Measurements from ENCODE around the gene DGKD.

Gene DGKD

DNA sequence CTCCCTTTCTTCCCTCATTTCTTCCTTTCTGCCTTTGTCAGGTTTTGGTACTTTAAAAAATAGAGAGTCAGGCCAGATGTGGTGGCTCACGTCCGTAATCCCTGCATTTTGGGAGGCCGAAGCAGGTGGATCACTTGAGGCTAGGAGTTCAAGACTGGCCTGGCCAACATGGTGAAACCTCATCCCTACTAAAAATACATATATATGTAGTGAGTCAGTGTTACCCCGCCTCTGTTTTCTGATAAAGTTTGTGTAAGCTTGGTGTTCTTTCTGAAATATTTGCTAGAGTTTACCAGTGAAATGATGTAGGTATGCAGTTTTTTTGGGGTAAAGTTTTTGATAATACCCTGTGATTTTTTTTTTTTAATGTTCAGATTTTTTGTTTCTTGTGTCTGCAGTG lies 58.8 kb downstream of the DGKD start:
- no peak for DNase-seq (ENCODE audit: low read depth in 2 of 2)

DNA sequence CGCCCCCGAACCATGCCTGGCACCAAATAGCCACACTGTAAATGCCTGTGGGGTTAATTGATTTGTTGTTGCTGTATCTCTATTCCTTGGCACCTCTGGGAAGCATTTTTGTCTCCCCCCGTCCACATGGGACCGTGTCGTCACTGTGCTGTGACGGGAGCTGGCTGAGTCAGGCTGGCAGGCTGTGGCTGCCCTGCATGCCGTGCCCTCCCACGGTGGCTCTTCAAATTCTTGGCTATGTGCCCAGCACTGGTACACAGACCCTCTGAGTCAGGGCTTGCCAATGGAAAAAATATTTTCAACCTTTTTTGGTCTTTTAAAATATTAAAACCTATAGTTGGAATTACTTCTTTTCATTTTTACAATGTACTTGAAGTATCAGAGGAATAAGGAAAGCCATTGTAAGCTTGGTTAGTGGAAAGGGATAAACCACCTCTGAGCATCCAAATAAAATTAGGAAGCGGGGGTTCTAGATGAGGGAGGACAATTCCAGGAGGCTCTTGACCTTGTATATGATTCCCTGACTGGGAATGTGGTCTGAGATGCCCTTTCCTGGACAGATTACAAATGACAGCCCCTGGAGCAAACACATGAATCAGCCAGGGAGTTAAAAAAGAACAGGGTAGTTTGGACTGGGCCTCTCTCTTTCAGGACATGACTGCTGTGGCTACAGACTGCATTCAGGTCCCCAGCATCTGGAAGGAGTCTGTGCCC lies 59.4 kb downstream of the DGKD start:
- peak; percentile 41 to 51 for DNase-seq (ENCODE audit: low read depth in 2 of 2)

DNA sequence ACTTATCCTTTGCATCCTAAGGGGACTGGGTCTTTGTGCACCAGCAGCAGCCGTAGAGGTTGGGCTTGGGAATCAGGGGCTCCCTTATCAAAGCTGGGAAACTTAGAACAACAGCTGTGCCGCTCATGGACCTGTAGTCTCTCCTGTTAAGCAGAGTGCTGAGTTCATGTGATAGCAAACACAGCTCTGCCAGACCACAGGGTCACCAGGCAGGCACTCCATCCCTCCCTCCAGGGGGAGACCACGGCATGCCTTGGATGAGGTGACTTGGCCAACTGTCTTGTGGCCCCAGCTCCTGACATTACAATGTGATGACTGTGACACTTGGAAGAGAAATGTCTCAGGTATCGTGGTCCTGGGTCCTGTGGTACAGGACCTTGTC lies 60.0 kb downstream of the DGKD start:
- no peak for DNase-seq (ENCODE audit: low read depth in 2 of 2)

DNA sequence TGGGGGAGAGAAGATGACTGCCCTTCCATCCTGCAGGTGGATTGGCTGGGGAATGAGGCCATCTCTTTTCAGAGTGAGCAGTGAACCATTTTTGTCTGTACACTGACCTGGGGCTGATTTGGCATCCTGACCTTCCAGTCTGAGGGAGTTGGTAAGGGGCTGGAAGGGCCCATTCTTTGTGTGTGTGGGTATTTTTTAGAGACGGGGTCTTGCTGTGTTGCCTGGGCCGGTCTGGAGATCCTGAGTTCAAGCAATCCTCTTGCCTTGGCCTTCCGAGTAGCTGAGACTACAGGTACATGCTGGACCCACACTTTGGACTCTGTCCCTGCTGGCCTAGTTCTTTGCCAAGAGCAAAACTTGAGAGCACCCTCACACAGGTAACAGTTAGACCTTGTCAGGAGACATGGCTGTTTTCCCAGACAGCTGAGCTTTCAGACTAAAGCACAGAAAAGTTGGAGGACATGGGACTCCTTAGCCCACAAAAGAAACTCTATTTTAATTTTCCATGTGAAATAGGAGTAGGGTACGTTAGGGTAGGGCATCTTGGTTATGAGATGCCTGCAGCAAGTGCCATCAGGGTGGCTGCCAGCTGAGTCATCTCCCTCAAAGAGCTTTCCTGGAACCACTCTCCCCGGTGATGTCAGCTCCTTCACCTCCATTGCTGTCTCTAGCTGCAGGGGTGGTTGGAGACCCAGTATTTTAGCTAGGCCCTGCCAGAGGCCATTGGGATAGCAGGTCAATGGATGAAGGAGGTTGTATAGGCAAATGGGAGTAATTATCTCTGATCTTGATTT lies 60.7 kb downstream of the DGKD start:
- peak; percentile 41 to 49 for DNase-seq (ENCODE audit: low read depth in 2 of 2)

DNA sequence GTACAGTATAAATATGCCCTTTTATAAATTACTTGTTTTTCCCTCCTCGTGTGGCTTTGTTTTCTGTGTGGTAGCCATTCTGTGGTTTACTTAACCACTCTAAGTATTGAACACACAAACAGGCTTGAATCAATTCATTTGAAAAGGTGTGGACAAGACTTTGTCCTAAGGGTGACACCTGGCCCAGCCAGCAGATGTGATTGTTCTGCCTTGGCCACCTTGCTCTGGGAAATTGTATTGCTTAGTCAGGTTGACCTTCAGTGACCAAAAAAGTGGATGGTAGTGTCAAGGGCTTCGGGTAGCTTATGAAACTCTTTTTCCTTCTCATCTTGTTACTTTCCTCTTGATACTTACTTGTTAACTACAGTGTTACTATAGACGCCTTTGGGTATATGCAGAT lies 61.9 kb downstream of the DGKD start:
- no peak for DNase-seq (ENCODE audit: low read depth in 2 of 2)

- DNase-seq (ENCODE audit: low read depth in 2 of 2), result no peak
These were observed 62.4 kb downstream of the DGKD start for GRCh38 chr2:233416706-233417105.

DNA sequence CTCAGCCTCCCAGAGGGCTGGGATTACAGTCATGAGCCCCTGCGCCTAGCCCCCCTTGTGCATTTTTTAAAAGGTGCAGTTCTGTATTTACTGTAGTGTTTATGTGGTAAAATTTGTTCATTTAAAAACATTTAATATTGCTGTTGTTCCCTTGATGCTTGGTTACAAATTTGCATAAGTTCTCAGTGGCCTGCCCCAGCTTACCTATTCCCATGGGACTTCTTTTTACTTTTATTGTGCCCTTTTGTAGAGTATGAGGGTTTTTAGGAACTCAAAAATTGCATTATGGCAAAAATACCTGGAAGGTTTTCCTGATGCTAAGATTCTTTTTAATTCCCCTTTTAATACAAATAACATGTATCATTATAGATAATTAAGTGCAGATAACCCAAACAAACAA lies 63.0 kb downstream of the DGKD start:
- no peak for DNase-seq (ENCODE audit: low read depth in 2 of 2)

- DNase-seq (ENCODE audit: low read depth in 2 of 2), result no peak
These were observed 63.9 kb downstream of the DGKD start for GRCh38 chr2:233418052-233418760.

DNA sequence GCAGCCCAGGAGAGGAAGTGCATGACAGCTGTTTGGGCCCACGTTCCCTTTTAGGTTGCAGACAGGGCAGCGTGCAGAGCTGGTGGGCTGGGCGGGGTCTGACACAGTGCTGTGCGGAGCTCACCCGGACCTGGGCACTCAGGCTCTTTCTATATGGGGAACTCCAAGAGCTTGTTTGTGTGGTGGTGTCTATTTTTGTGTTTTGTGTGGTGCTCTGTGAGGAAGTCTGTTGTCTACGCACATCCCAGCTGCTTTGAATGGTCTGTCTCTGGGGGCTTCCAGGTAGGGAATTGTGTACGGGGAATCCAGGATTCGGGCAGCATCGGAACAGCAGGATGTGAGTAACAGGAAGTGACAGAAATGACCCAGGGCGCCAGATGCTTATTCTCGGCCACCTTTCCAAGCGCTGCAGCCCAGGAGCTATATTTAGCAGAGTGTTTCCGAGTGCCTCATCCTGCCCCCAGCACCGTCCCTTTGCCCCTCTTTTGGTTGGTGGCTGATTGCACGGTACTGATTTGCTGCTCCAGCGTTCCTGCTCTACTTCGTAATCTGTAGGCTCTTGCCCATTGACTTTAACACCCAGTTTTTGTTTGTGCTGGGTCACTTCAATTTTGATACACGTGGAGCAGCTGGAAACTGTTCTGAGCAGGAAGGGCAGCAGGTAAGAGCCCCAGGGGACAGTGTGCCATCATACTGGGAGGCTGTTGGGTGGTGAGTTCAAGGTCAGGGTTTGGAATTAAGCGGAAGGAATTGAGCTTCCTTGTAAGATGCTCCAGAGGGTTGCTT lies 64.7 kb downstream of the DGKD start:
- DNase-seq (ENCODE audit: low read depth in 2 of 2), result peak in 1 of 2 donors; percentile 26

DNA sequence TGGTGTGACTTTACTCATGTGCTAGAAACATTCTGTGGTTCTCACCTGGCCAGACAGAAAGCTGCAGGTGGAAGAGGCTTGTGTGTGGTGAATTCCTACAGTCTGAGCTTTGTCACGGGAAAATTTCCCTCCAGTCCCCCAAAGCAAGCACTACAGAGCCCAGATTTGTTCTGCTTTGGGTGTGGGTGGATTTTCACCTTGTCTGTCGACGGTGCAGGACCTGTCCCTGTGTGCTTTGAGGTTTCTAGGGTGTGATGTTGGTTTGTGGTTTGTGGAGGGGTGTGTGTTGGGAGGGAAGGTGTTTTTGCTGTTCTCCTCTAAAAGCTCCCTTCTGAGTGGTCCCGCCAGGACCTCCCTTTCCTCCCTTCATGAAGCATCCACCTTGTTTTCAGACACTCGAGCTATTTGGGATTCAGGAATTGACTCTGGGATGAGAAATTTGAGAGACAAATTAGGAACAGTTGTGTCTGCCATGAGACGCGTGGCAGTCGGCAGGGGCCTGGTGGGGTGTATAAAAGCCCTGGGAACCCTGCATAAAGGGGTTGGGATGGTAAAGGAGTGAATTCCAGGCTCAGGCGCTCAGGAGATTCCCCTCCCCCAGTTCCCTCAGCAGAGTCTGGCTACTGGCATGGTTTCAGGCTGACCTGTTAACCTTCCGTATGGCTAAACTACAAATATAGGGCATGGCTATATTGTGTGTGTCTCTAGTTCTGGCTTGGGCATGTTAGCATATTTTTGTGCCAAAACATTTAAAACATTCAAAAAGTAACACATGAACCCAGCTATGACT lies 65.5 kb downstream of the DGKD start:
- no peak for DNase-seq (ENCODE audit: low read depth in 2 of 2)

DNA sequence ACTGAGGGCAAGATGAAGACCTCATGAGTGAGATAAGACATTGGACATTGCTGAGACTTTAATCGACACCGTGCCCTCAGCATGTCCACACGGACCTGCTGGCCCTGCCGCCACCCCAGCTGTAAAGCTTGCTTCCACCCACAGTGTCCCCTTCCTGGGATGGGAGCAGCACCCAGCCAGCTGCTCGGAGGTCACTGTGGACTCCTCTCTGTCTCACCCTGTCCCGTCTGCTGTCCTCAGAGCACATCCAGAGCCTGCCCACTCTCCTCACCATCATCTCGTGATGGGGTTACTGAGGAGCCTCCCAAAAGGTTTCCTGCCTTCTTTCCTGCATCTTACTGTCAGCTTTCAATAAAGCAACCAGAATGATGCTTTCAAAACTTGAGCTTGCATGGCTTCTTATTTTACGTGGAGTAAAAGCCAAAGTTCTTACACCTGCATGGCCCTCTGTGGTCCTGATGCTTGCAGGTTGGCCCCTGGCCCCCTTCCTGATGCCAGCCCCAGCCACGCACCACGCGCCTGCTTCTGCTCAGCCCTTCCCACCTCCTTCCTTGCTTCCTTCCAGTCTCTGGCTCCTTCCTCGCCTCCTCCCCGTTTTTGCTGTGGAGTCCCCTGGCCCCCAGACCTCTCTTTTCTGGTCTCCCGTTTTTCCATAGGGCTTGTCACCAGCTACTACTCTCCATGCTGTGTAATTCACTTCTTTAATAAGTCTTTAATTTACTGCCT lies 67.0 kb downstream of the DGKD start:
- DNase-seq (ENCODE audit: low read depth in 2 of 2), result no peak

DNA sequence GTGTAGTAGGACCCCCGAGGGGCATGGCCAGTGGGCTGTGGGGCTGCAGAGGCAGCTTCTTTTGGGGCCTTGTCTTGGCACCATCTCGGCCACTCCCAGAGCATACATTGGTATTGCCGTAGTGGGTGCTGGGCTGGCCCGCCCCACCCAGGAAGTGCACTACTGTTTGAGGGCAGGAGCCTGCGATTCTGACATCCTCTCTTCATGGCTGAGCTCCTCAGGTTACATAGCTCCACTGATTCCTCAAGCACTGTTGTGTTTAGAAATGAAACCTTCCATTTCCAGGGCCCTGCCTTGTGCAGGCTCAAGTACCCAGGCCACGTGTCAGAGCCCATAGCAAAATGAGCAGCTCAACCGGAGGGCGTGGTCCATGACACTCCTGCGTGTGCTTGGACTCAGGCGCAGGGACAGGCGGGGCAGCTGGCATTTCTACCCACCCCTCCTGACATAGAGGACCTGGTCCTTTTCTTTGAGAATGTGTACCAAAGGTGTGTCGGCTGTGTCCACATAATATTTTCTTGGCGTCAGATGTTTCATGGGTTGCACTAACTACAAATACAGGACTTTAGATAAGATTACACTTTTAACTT lies 67.9 kb downstream of the DGKD start:
- no peak for DNase-seq (ENCODE audit: low read depth in 2 of 2)

DNA sequence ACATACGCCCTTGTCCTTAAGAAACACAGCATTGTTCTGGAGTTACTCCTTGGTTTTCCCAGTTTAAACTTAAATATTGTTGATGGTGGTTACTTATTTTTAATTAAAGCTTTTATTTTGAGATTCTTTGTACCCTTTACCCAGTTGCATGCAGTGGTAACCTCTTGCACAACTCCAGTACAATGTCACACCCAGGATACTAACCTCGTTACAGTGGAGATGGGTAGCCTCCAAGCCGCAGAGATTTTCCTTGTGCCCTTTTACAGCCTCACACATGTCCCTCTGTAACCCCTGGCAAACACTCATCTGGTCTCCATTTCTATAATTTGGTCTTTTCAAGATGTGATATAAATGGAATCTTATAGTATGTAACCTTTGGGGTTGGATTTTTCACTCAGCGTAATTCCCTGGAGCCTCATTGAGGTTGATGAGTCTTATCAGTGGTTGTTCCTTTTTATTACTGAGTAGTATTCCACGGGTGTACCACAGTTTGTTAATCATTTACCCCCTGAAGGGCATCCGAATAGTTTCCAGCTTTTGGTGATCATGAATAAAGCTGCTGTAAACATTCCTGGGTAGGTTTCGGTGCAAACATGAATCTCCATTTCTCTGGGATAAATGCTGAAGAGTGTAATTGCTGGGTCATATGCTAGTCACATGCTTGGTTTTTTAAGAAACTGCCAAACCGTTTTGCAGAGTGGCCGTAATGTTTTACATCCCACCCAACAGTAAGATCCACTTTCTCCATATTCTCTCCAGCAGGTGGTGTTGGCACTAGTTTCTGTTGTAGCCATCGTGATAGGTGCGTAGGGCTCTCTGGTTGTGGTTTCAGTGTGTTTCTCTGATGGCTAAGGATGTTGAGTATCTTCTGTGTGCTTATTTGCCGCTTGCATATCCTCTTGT lies 68.6 kb downstream of the DGKD start:
- DNase-seq (ENCODE audit: low read depth in 2 of 2), result no peak

GRCh38 chr2:233423552-233423860 lies 69.2 kb downstream of the DGKD start:
- DNase-seq (ENCODE audit: low read depth in 2 of 2), result no peak

- no peak for DNase-seq (ENCODE audit: low read depth in 2 of 2)
These were observed 70.1 kb downstream of the DGKD start for GRCh38 chr2:233424154-233424951.

GRCh38 chr2:233426619-233427342 lies 72.5 kb downstream of the DGKD start:
- peak; percentile 58 to 72 for DNase-seq (ENCODE audit: low read depth in 2 of 2)

GRCh38 chr2:233428008-233428407 lies 73.7 kb downstream of the DGKD start:
- no peak for DNase-seq (ENCODE audit: low read depth in 2 of 2)

- no peak for DNase-seq (ENCODE audit: low read depth in 2 of 2)
These were observed 74.1 kb downstream of the DGKD start for GRCh38 chr2:233428438-233428837.
